ENCODE measurements around the gene PLEKHH1. TPM values are rescaled to one million over a fixed set of nuclear protein-coding genes. Genes with fewer than 3 reads are reported as not detected.
A peak's percentile ranks its signal among the peaks of the same experiment; 100 is the strongest.
"Not testable (repeated sequence)": the region's sequence is repeated elsewhere in the genome, so short reads cannot be mapped to it uniquely, and the experiment has no call there.

Gene PLEKHH1
- total RNA-seq, 6 experiments from 2014 or later = 1.9 to 4.1 (median 3.0) TPM

DNA sequence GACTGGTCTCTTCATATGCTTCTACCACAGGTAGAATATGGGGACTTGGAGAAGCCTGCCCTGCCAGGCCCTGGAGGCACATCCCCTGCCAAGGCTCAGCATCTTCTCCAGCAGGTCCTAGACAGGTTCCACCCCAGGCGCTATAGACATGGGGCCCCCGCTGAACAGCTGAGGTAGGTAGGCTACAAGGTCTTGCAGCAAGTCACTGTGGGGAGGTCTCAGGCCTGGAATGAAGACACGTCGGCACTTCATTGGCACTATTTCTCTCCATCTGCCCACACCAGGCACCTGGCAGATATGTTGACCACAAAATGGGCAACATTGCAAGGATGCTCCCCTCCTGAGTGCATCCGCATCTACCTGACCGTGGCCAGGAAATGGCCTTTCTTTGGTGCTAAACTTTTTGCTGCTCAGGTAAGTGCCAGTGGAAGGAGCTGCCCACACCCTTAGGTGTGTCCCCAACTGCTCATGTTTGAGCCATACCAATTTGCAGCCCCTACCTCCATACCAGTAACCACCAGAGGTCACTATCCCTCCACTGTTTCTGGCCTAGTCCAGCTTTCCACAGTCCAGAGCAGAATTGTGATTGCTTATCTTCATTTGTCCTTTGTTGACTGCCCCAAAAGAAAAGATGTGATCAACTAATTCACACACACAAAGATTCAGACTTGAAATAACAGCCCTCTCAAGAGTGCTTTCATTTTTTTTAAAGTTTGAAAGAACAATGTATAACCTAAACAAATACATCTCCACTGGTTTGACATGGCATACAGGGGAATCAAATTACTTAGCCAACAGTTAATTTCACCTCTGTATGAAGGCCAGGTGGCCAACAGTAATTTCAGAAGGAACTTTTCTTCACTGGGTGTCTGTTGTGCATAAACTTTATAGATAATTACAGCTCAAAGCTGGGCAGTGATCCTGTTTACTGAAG lies 50.9 kb downstream of the PLEKHH1 start:
- Histone ChIP-seq H3K27ac (no peak overlapping the region), H3K9me3 (no peaks in the 10 kb centered on the region), H3K4me3 (no peak overlapping the region), H3K27me3 (no peaks in the 10 kb centered on the region), H3K4me1 (peaks cover 0 to 5% (median 2%) of the 10 kb centered on the region in 4 donors), H3K36me3 (no peaks in the 10 kb centered on the region)
- DNase-seq (no peak), ATAC-seq (peak; percentile 88 to 92 (median 90))
- no CpG with 5 or more reads among the region's 6 CpGs for WGBS (ENCODE audit: insufficient coverage, low coverage, low lambda C conversion rate, missing lambda C conversion rate)
- intact Hi-C loops (cut with DNase I) = loop anchor here in 1 of 2 donors (10.0 kb wide), 1 partner anchor 81 kb away; no protein-coding TSS in a partner anchor
- TF ChIP-seq CTCF (IDR thresholded peaks at IDR 0.05) (peak; percentile 61 to 79 (median 70)), POLR2A (IDR thresholded peaks at IDR 0.05) (no peak)

- H3K4me1 ChIP-seq = peaks cover 0 to 14% (median 3%) of the 10 kb centered on the region in 4 donors
- 83% methylated on average over 3 of the region's 3 CpGs for WGBS (ENCODE audit: insufficient coverage, low coverage, low lambda C conversion rate, missing lambda C conversion rate)
- no peaks in the 10 kb centered on the region for H3K9me3 ChIP-seq
- TF ChIP-seq POLR2A (IDR thresholded peaks at IDR 0.05) (no peak), CTCF (IDR thresholded peaks at IDR 0.05) (no peak)
- H3K4me3 ChIP-seq = no peak overlapping the region
- H3K27ac ChIP-seq = no peak overlapping the region
- intact Hi-C loops (cut with DNase I) = loop anchor here in 1 of 2 donors (10.0 kb wide), 1 partner anchor 80 kb away; no protein-coding TSS in a partner anchor
- H3K27me3 ChIP-seq = no peaks in the 10 kb centered on the region
- DNase-seq (no peak), ATAC-seq (no peak)
- no peaks in the 10 kb centered on the region for H3K36me3 ChIP-seq
Observed at GRCh38 chr14:67584978-67585377, 51.9 kb downstream of the PLEKHH1 start.

GRCh38 chr14:67586369-67586768 lies 53.3 kb downstream of the PLEKHH1 start:
- no peaks in the 10 kb centered on the region for H3K27me3 ChIP-seq
- no peak overlapping the region for H3K4me3 ChIP-seq
- peaks cover 0 to 14% (median 3%) of the 10 kb centered on the region in 4 donors for H3K4me1 ChIP-seq
- intact Hi-C loops (cut with DNase I) = loop anchor here in 1 of 2 donors (10.0 kb wide), 1 partner anchor 78 kb away; no protein-coding TSS in a partner anchor
- ATAC-seq = peak; percentile 23 to 71 (median 38)
- DNase-seq = no peak
- H3K27ac ChIP-seq = no peak overlapping the region
- no peak for TF ChIP-seq CTCF (IDR thresholded peaks at IDR 0.05)
- TF ChIP-seq POLR2A (IDR thresholded peaks at IDR 0.05) = no peak
- peaks cover 0 to 4% (median 0%) of the 10 kb centered on the region in 4 donors for H3K36me3 ChIP-seq
- 74% methylated on average over 3 of the region's 4 CpGs for WGBS (ENCODE audit: insufficient coverage, low coverage, low lambda C conversion rate, missing lambda C conversion rate)
- no peaks in the 10 kb centered on the region for H3K9me3 ChIP-seq

- H3K4me1 ChIP-seq = peaks cover 0 to 14% (median 3%) of the 10 kb centered on the region in 4 donors
- H3K9me3 ChIP-seq = no peaks in the 10 kb centered on the region
- H3K4me3 ChIP-seq = no peak overlapping the region
- peaks cover 0 to 21% (median 6%) of the 10 kb centered on the region in 4 donors for H3K36me3 ChIP-seq
- no peaks in the 10 kb centered on the region for H3K27me3 ChIP-seq
- peak; percentile 44 to 57 (median 51) for ATAC-seq
- DNase-seq = no peak
- WGBS (ENCODE audit: insufficient coverage, low coverage, low lambda C conversion rate, missing lambda C conversion rate) = 39% methylated on average over 2 of the region's 2 CpGs
- H3K27ac ChIP-seq = peak overlapping the region in 2 of 3 donors; percentile 45 to 61
- TF ChIP-seq POLR2A (IDR thresholded peaks at IDR 0.05) = no peak
- no peak for TF ChIP-seq CTCF (IDR thresholded peaks at IDR 0.05)
- intact Hi-C loops (cut with DNase I) = loop anchor here in 1 of 2 donors (10.0 kb wide), 1 partner anchor 76 kb away; no protein-coding TSS in a partner anchor
Observed at GRCh38 chr14:67589204-67589770, 56.2 kb downstream of the PLEKHH1 start.

DNA sequence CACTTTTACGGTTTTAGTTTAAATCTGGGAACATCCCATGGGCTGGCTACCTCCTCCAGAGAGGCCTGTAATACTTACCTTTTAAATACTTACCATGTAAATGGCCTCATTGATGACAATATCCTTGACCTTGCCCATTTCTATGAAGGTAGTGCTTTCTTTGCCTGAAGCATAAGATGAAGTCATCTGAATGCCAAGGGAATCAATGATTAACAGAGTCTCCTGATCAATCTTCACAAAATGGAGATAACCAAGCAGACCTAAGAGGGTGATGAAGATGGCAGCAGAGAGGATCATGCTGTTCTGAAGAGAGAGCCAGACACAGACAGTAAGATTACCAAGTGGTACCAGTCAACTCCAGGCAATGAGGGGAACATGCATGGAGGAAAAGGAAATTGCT lies 60.6 kb downstream of the PLEKHH1 start:
- intact Hi-C loops (cut with DNase I); H3K4me3 ChIP-seq; DNase-seq; H3K27ac ChIP-seq; H3K27me3 ChIP-seq; H3K9me3 ChIP-seq: not testable (repeated sequence)
- Histone ChIP-seq H3K36me3 (peaks cover 0 to 21% (median 6%) of the 10 kb centered on the region in 4 donors), H3K4me1 (peaks cover 0 to 14% (median 5%) of the 10 kb centered on the region in 4 donors)
- WGBS (ENCODE audit: insufficient coverage, low coverage, low lambda C conversion rate, missing lambda C conversion rate) = 22% methylated on average over 1 of the region's 1 CpG
- ATAC-seq = peak in 3 of 4 donors; percentile 28 to 54 (median 43)
